H9 (cell line): Measurements from ENCODE around the gene TLK1. TPM values are rescaled to one million over a fixed set of nuclear protein-coding genes. Genes with fewer than 3 reads are reported as not detected.

Source experiments
- DNase-seq: peaks from one replicate; pipeline ENCODE4 v3.0.0-alpha.2; 2017
- H2AFZ ChIP-seq: one replicate; pipeline ENCODE4 v1.6.1; 2013; ENCODE audit warnings: mild to moderate bottlenecking, low read length, control low read depth, moderate library complexity
- H2AK5ac ChIP-seq: 2 replicates; pipeline ENCODE4 v1.6.1; 2013; ENCODE audit warnings: low read length, control low read depth, mixed read lengths; ENCODE audit not compliant: insufficient read length
- H2BK120ac ChIP-seq: one replicate; pipeline ENCODE4 v1.6.1; 2013; ENCODE audit warnings: low read depth, mild to moderate bottlenecking, low read length, control low read depth, inconsistent platforms; ENCODE audit not compliant: poor library complexity, severe bottlenecking
- H2BK12ac ChIP-seq: 2 replicates; pipeline ENCODE4 v1.6.1; 2013; ENCODE audit warnings: low read length, control low read depth, mixed read lengths, low read depth; ENCODE audit not compliant: insufficient read length
- H2BK15ac ChIP-seq: 2 replicates; pipeline ENCODE4 v1.6.1; 2013; ENCODE audit warnings: low read depth, low read length, control low read depth
- H2BK20ac ChIP-seq: one replicate; pipeline ENCODE4 v1.6.1; 2013; ENCODE audit warnings: low read depth, mild to moderate bottlenecking, low read length, control low read depth, inconsistent platforms; ENCODE audit not compliant: poor library complexity, severe bottlenecking
- H2BK5ac ChIP-seq: 2 replicates; pipeline ENCODE4 v1.6.1; 2013; ENCODE audit warnings: low read length, control low read depth, mixed read lengths; ENCODE audit not compliant: insufficient read length
- H3K14ac ChIP-seq: 2 replicates; pipeline ENCODE4 v1.6.1; 2013; ENCODE audit warnings: low read length, control low read depth; ENCODE audit not compliant: insufficient read depth
- H3K18ac ChIP-seq: 2 replicates; pipeline ENCODE4 v1.6.1; 2013; ENCODE audit warnings: low read depth, mild to moderate bottlenecking, mixed read lengths, low read length, control low read depth; ENCODE audit not compliant: insufficient read length
- H3K23ac ChIP-seq: 2 replicates; pipeline ENCODE4 v1.6.1; 2013; ENCODE audit warnings: low read length, control low read depth, mixed read lengths, low read depth; ENCODE audit not compliant: insufficient read length
- H3K23me2 ChIP-seq: 2 replicates; pipeline ENCODE4 v1.6.1; 2013; ENCODE audit warnings: low read depth, mild to moderate bottlenecking, mixed read lengths, low read length, control low read depth; ENCODE audit not compliant: insufficient read length, poor library complexity, severe bottlenecking
- H3K27ac ChIP-seq: 2 replicates; pipeline ENCODE4 v1.5.1; 2013; ENCODE audit warnings: low read length, control low read depth, mixed read lengths, low read depth; ENCODE audit not compliant: insufficient read length
- H3K27me3 ChIP-seq: 2 replicates; pipeline ENCODE4 v1.6.1; 2013; ENCODE audit warnings: low read length, control low read depth, inconsistent platforms; ENCODE audit not compliant: insufficient read depth
- H3K4ac ChIP-seq: 2 replicates; pipeline ENCODE4 v1.6.1; 2013; ENCODE audit warnings: low read depth, mild to moderate bottlenecking, control low read depth, inconsistent platforms, low read length, moderate library complexity
- H3K4me1 ChIP-seq: 2 replicates; pipeline ENCODE4 v1.6.1; 2013; ENCODE audit warnings: low read length, control low read depth, inconsistent platforms; ENCODE audit not compliant: insufficient read depth
- H3K4me2 ChIP-seq: 2 replicates; pipeline ENCODE4 v1.6.1; 2013; ENCODE audit warnings: low read length, control low read depth, mixed read lengths; ENCODE audit not compliant: insufficient read length, insufficient read depth
- H3K56ac ChIP-seq: 2 replicates; pipeline ENCODE4 v1.6.1; 2013; ENCODE audit warnings: low read depth, mild to moderate bottlenecking, mixed read lengths, low read length, control low read depth; ENCODE audit not compliant: insufficient read length
- H3K79me1 ChIP-seq: 2 replicates; pipeline ENCODE4 v1.6.1; 2013; ENCODE audit warnings: low read depth, mild to moderate bottlenecking, moderate library complexity, low read length, control low read depth, inconsistent platforms; ENCODE audit not compliant: insufficient read depth, poor library complexity, severe bottlenecking
- H3K79me2 ChIP-seq: 2 replicates; pipeline ENCODE4 v1.6.1; 2013; ENCODE audit warnings: low read length, control low read depth, inconsistent platforms; ENCODE audit not compliant: insufficient read depth
- H3K9ac ChIP-seq: 2 replicates; pipeline ENCODE4 v1.6.1; 2013; ENCODE audit warnings: low read length, control low read depth, mixed read lengths; ENCODE audit not compliant: insufficient read length; ENCODE audit errors: extremely low read depth
- H3K9me3 ChIP-seq: one replicate; pipeline ENCODE4 v1.6.1; 2013; ENCODE audit warnings: low read depth, low read length, inconsistent platforms; ENCODE audit not compliant: control insufficient read depth
- H3T11ph ChIP-seq: one replicate; pipeline ENCODE4 v1.6.1; 2013; ENCODE audit warnings: mild to moderate bottlenecking, low read length, control low read depth, inconsistent platforms
- H4K20me1 ChIP-seq: one replicate; pipeline ENCODE4 v1.6.1; 2013; ENCODE audit not compliant: control insufficient read depth, insufficient read length, insufficient read depth
- H4K5ac ChIP-seq: 2 replicates; pipeline ENCODE4 v1.6.1; 2013; ENCODE audit warnings: low read depth, mild to moderate bottlenecking, mixed read lengths, low read length, control low read depth; ENCODE audit not compliant: insufficient read length
- H4K8ac ChIP-seq: replicated peaks from 2 replicates; pipeline ENCODE4 v1.6.1; 2013; ENCODE audit warnings: low read length, control low read depth, mixed read lengths, low read depth; ENCODE audit not compliant: insufficient read length
- H4K91ac ChIP-seq: 2 replicates; pipeline ENCODE4 v1.6.1; 2013; ENCODE audit warnings: low read depth, mild to moderate bottlenecking, moderate library complexity, mixed read lengths, low read length, control low read depth; ENCODE audit not compliant: insufficient read length
- H3K27ac Mint-ChIP-seq, 3 experiments: 2 replicates in 2 of 3; 3 replicates in 1 of 3; pipeline ENCODE4 v1.8.0; 2020 to 2021; ENCODE audit warnings: mixed read lengths in 3 of 3, mild to moderate bottlenecking in 1 of 3, moderate library complexity in 1 of 3
- H3K27me3 Mint-ChIP-seq: 2 replicates; pipeline ENCODE4 v1.8.0; 2021; ENCODE audit warnings: low read depth, mild to moderate bottlenecking, moderate library complexity, mixed read lengths
- H3K36me3 Mint-ChIP-seq, 3 experiments: 2 replicates in 2 of 3; 3 replicates in 1 of 3; pipeline ENCODE4 v1.8.0; 2020 to 2021; ENCODE audit warnings: low read depth in 3 of 3, mixed read lengths in 3 of 3; ENCODE audit not compliant: insufficient read depth in 1 of 3
- H3K4me1 Mint-ChIP-seq, 2 experiments: 2 replicates each; pipeline ENCODE4 v1.8.0; 2020; ENCODE audit warnings: mixed read lengths in 2 of 2
- H3K4me3 Mint-ChIP-seq, 2 experiments: 2 replicates in 1 of 2; 3 replicates in 1 of 2; pipeline ENCODE4 v1.8.0; 2020 to 2021; ENCODE audit warnings: mild to moderate bottlenecking in 2 of 2, mixed read lengths in 2 of 2, moderate library complexity in 1 of 2
- H3K9me3 Mint-ChIP-seq, 2 experiments: 2 replicates in 1 of 2; 3 replicates in 1 of 2; pipeline ENCODE4 v1.8.0; 2020; ENCODE audit warnings: mild to moderate bottlenecking in 2 of 2, mixed read lengths in 2 of 2, moderate library complexity in 1 of 2
- WGBS: extraction: QIAGEN DNeasy Blood & Tissue Kit; methylation state at CpG from one replicate; pipeline ENCODE4 v1.1.7; 2013; ENCODE audit warnings: missing lambda C conversion rate, low lambda C conversion rate, mixed read lengths; ENCODE audit not compliant: insufficient read length; ENCODE audit errors: extremely low coverage; 5-methylcytosine and 5-hydroxymethylcytosine counted together
- total RNA-seq: library from RNA; stranded (reverse); gene quantifications from 2 replicates; pipeline ENCODE4 v1.2.1, GENCODE V29; 2021
- TF ChIP-seq, protein P1 (sequence below): fragments of 200-600 bp; sonication (generic); conservative IDR thresholded peaks from 3 replicates; pipeline ENCODE4 v1.8.0; 2021; ENCODE audit warnings: antibody characterized with exemption, mild to moderate bottlenecking

TLK1 gene
- total RNA-seq, 1 experiment from 2014 or later: 112 TPM

DNA sequence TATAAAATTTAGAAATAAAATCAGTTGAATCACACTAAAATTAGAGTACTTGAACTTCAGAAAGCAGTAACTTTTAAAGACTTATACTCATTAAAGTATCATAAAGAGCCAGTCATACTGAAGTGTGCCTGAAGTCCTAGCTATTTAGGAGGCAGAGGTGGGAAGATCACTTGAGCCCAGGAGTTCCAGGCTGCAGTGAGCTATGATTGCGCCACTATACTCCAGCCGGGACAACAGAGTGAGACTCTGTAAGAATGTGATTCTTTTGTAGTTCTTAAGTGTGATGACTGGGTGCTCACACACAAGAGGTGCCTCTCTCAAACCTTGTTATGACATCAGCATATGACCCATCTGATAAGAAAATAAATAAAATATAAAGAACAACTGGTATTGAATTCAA lies 14.6 kb downstream of the TLK1 start:
- Histone ChIP-seq H2BK15ac (no peak overlapping the region), H3K56ac (no peak overlapping the region), H4K20me1 (no peaks in the 10 kb centered on the region), H3T11ph (no peak overlapping the region), H2BK12ac (no peak overlapping the region), H3K79me1 (peaks cover 5% of the 10 kb centered on the region), H3K4me2 (no peak overlapping the region), H3K4ac (no peak overlapping the region), H3K27me3 (no peaks in the 10 kb centered on the region), H2BK20ac (no peak overlapping the region), H3K14ac (no peak overlapping the region), H2BK120ac (no peak overlapping the region), H4K91ac (no peak overlapping the region), H3K4me1 (no peaks in the 10 kb centered on the region; the same call in 1 of the 2 replicates), H3K27ac (no peak overlapping the region), H2BK5ac (no peak overlapping the region), H4K8ac (no peak overlapping the region), H3K9me3 (no peaks in the 10 kb centered on the region), H2AK5ac (no peak overlapping the region), H3K9ac (no peak overlapping the region), H4K5ac (no peak overlapping the region), H2AFZ (no peak overlapping the region), H3K79me2 (peaks cover 52% of the 10 kb centered on the region), H3K18ac (no peak overlapping the region), H3K23ac (no peak overlapping the region), H3K23me2 (no peaks in the 10 kb centered on the region)
- no CpG with 5 or more reads among the region's 2 CpGs for WGBS
- Mint-ChIP-seq H3K4me3 (no peak overlapping the region), H3K9me3 (no peaks in the 10 kb centered on the region), H3K27me3 (no peaks in the 10 kb centered on the region), H3K27ac (no peak overlapping the region), H3K4me1 (peaks cover 27 to 53% of the 10 kb centered on the region in 2 experiments), H3K36me3 (peaks cover 0 to 5% (median 2%) of the 10 kb centered on the region in 3 experiments; a peak in 2 of 7 replicates)
- DNase-seq: no peak
- TF ChIP-seq, protein P1, sequence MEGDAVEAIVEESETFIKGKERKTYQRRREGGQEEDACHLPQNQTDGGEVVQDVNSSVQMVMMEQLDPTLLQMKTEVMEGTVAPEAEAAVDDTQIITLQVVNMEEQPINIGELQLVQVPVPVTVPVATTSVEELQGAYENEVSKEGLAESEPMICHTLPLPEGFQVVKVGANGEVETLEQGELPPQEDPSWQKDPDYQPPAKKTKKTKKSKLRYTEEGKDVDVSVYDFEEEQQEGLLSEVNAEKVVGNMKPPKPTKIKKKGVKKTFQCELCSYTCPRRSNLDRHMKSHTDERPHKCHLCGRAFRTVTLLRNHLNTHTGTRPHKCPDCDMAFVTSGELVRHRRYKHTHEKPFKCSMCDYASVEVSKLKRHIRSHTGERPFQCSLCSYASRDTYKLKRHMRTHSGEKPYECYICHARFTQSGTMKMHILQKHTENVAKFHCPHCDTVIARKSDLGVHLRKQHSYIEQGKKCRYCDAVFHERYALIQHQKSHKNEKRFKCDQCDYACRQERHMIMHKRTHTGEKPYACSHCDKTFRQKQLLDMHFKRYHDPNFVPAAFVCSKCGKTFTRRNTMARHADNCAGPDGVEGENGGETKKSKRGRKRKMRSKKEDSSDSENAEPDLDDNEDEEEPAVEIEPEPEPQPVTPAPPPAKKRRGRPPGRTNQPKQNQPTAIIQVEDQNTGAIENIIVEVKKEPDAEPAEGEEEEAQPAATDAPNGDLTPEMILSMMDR: no peak
